ENCODE data around the gene SYS1. TPM values are rescaled to one million over a fixed set of nuclear protein-coding genes. Genes with fewer than 3 reads are reported as not detected.

The SYS1 gene
- 25.8 TPM for total RNA-seq (ENCODE audit: insufficient read depth, low replicate concordance)

GRCh38 chr20:45362804-45363610 is at the start of gene SYS1:
Gene SYS1 (plus strand): TSS chr20:45363156. CDS start chr20:45363532, 376 bp downstream.
- peak; percentile 99 for DNase-seq (ENCODE audit: low spot score)

GRCh38 chr20:45313943-45314342 is 49.0 kb upstream of the SYS1 start:
- DNase-seq (ENCODE audit: low spot score) = no peak

GRCh38 chr20:45315672-45316071 is 47.3 kb upstream of the SYS1 start:
- DNase-seq (ENCODE audit: low spot score) = no peak

- DNase-seq (ENCODE audit: low spot score) = no peak
Measured at GRCh38 chr20:45316150-45317080, 46.5 kb upstream of the SYS1 start.

GRCh38 chr20:45317826-45318225 is 45.1 kb upstream of the SYS1 start:
- no peak for DNase-seq (ENCODE audit: low spot score)

GRCh38 chr20:45318386-45318939 is 44.5 kb upstream of the SYS1 start:
- no peak for DNase-seq (ENCODE audit: low spot score)

GRCh38 chr20:45318948-45319347 is 44.0 kb upstream of the SYS1 start:
- DNase-seq (ENCODE audit: low spot score) = no peak

GRCh38 chr20:45320948-45321595 is 41.9 kb upstream of the SYS1 start:
- DNase-seq (ENCODE audit: low spot score) = no peak

- peak; percentile 50 for DNase-seq (ENCODE audit: low spot score)
Measured at GRCh38 chr20:45322952-45323383, 40.0 kb upstream of the SYS1 start.

- no peak for DNase-seq (ENCODE audit: low spot score)
Measured at GRCh38 chr20:45323731-45324130, 39.2 kb upstream of the SYS1 start.

- no peak for DNase-seq (ENCODE audit: low spot score)
Measured at GRCh38 chr20:45325371-45325770, 37.6 kb upstream of the SYS1 start.

- DNase-seq (ENCODE audit: low spot score) = no peak
Measured at GRCh38 chr20:45328451-45328850, 34.5 kb upstream of the SYS1 start.

- DNase-seq (ENCODE audit: low spot score) = no peak
Measured at GRCh38 chr20:45329497-45330319, 33.2 kb upstream of the SYS1 start.

- DNase-seq (ENCODE audit: low spot score) = no peak
Measured at GRCh38 chr20:45330476-45330875, 32.5 kb upstream of the SYS1 start.

GRCh38 chr20:45336530-45337366 is 26.2 kb upstream of the SYS1 start:
- DNase-seq (ENCODE audit: low spot score) = no peak

- DNase-seq (ENCODE audit: low spot score) = peak; percentile 72
Measured at GRCh38 chr20:45337367-45338120, 25.4 kb upstream of the SYS1 start.

- no peak for DNase-seq (ENCODE audit: low spot score)
Measured at GRCh38 chr20:45338121-45339030, 24.6 kb upstream of the SYS1 start.

- no peak for DNase-seq (ENCODE audit: low spot score)
Measured at GRCh38 chr20:45339084-45339483, 23.9 kb upstream of the SYS1 start.

Data from umbilical cord (tissue), 2 donors.